HepG2 (cell line): ENCODE results near the gene SUN1.

Experiments
- BRCA1 ChIP-seq: sonication (generic); formaldehyde crosslinking; IDR thresholded peaks from 2 replicates; pipeline ENCODE4 v1.4.0; 2020; ENCODE audit warnings: missing genetic modification reagents
- CREB1 ChIP-seq, 2 experiments: fragments of 450-650 bp in 1 of 2; IDR thresholded peaks; 2 replicates each; pipeline ENCODE4 v1.6.1; 2016 to 2017; ENCODE audit warnings: control low read depth in 1 of 2, mild to moderate bottlenecking in 1 of 2, missing compliant biosample characterization in 1 of 2, missing genetic modification characterization in 1 of 2
- EZH2 ChIP-seq: conservative IDR thresholded peaks from 2 replicates; pipeline ENCODE4 v1.6.1; 2012; ENCODE audit warnings: mild to moderate bottlenecking, low read depth, low read length, moderate library complexity
- IKZF1 ChIP-seq: fragments of 450-650 bp; IDR thresholded peaks from 2 replicates; pipeline ENCODE4 v1.7.1; 2016
- NCOA2 ChIP-seq: sonication (generic); formaldehyde crosslinking; IDR thresholded peaks from 2 replicates; pipeline ENCODE4 v1.8.0; 2022; ENCODE audit warnings: inconsistent platforms
- NFIC ChIP-seq: IDR thresholded peaks from 2 replicates; pipeline ENCODE4 v1.6.1; 2012; ENCODE audit warnings: mild to moderate bottlenecking, low read length, inconsistent platforms
- NR3C1 ChIP-seq: sonication (generic); formaldehyde crosslinking; IDR thresholded peaks from 2 replicates; pipeline ENCODE4 v1.4.0; 2020; ENCODE audit warnings: missing genetic modification reagents
- PREB ChIP-seq: sonication (generic); formaldehyde crosslinking; IDR thresholded peaks from 2 replicates; pipeline ENCODE4 v1.4.0; 2020; ENCODE audit warnings: missing genetic modification reagents
- TF ChIP-seq, protein P1 (sequence below): sonication (generic); formaldehyde crosslinking; IDR thresholded peaks from 2 replicates; pipeline ENCODE4 v1.5.0; 2020; ENCODE audit warnings: mild to moderate bottlenecking, missing genetic modification reagents, moderate library complexity
- TF ChIP-seq, protein P2 (sequence below): IDR thresholded peaks from 2 replicates; pipeline ENCODE4 v1.6.1; 2016; ENCODE audit warnings: control low read depth

DNA sequence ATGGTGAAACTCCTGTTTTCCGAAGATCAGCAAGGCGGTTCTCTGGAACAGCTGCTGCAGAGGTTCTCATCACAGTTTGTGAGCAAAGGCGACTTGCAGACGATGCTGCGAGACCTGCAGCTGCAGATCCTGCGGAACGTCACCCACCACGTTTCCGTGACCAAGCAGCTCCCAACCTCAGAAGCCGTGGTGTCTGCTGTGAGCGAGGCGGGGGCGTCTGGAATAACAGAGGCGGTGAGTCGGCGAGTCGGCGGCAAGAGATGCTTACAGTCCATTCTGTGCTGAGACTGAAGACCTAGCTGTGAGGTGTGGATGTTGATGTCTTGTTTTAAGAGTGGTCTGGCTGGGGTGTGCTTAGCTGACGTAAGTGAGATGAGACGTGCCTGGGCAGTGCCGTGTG, 27.9 kb downstream of the SUN1 start:
- TF ChIP-seq EZH2 (no peak), IKZF1 (no peak), NR3C1 (no peak), NCOA2 (CRISPR knock-in tag) (no peak), BRCA1 (CRISPR knock-in tag) (no peak), PREB (CRISPR knock-in tag) (no peak), CREB1 (IDR thresholded peaks at IDR 0.05) (no peak), CREB1 (CRISPR knock-in tag; IDR thresholded peaks at IDR 0.05) (no peak), NFIC (no peak)
- TF ChIP-seq, protein P1, sequence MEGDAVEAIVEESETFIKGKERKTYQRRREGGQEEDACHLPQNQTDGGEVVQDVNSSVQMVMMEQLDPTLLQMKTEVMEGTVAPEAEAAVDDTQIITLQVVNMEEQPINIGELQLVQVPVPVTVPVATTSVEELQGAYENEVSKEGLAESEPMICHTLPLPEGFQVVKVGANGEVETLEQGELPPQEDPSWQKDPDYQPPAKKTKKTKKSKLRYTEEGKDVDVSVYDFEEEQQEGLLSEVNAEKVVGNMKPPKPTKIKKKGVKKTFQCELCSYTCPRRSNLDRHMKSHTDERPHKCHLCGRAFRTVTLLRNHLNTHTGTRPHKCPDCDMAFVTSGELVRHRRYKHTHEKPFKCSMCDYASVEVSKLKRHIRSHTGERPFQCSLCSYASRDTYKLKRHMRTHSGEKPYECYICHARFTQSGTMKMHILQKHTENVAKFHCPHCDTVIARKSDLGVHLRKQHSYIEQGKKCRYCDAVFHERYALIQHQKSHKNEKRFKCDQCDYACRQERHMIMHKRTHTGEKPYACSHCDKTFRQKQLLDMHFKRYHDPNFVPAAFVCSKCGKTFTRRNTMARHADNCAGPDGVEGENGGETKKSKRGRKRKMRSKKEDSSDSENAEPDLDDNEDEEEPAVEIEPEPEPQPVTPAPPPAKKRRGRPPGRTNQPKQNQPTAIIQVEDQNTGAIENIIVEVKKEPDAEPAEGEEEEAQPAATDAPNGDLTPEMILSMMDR, result no peak
- TF ChIP-seq, protein P2, sequence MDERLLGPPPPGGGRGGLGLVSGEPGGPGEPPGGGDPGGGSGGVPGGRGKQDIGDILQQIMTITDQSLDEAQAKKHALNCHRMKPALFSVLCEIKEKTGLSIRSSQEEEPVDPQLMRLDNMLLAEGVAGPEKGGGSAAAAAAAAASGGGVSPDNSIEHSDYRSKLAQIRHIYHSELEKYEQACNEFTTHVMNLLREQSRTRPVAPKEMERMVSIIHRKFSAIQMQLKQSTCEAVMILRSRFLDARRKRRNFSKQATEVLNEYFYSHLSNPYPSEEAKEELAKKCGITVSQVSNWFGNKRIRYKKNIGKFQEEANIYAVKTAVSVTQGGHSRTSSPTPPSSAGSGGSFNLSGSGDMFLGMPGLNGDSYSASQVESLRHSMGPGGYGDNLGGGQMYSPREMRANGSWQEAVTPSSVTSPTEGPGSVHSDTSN (CRISPR knock-in tag), result no peak
